Pancreas (tissue), 10 donors: Measurements from ENCODE around the gene HOXC12. TPM values are rescaled to one million over a fixed set of nuclear protein-coding genes. Genes with fewer than 3 reads are reported as not detected.

Experiments
- ATAC-seq, 4 donors: fragments of 200-7000 bp; cut with Tn5 transposase; one replicate each; pipeline versions ENCODE4 v1.8.0 to v1.9.1; 2020; ENCODE audit warnings: mild to moderate bottlenecking in 4 of 4, moderate library complexity in 4 of 4
- DNase-seq, 6 donors: peaks; one replicate each; pipeline ENCODE4 v3.0.0-alpha.2; 2020
- FAIRE-seq: peaks from 2 replicates; lab custom pipeline; 2012; peaks lifted over from hg19 to GRCh38; lab: Jason Lieb, UNC
- H3K27ac ChIP-seq, 4 donors: fragments of 200-600 bp; sonication (generic); 1 replicate in 3 of 4; 2 replicates in 1 of 4; pipeline versions ENCODE4 v1.5.0 to v1.8.0; 2020
- H3K27me3 ChIP-seq, 4 donors: fragments of 200-600 bp; one replicate each; pipeline ENCODE4 v1.8.0; 2021
- H3K36me3 ChIP-seq, 3 donors: fragments of 200-600 bp; sonication (generic) in 1 of 3; one replicate each; pipeline versions ENCODE4 v1.5.0 to v1.8.0; 2020 to 2021
- H3K4me1 ChIP-seq, 3 donors: fragments of 200-600 bp; one replicate each; pipeline ENCODE4 v1.8.0; 2021
- H3K4me3 ChIP-seq, 4 donors: fragments of 200-600 bp; sonication (generic) in 2 of 4; one replicate each; pipeline versions ENCODE4 v1.5.0 to v1.8.0; 2020 to 2021
- H3K9me3 ChIP-seq, 4 donors: fragments of 200-600 bp; one replicate each; pipeline ENCODE4 v1.8.0; 2021
- WGBS, 2 donors: extraction: QIAGEN DNeasy Blood & Tissue Kit; methylation state at CpG; one replicate each; pipeline ENCODE4 v1.1.7; 2013; 5-methylcytosine and 5-hydroxymethylcytosine counted together
- intact Hi-C, 3 donors: fragments of 100-400 bp; cut with DNase I; formaldehyde crosslinking; loops; one replicate each; pipeline versions ENCODE4 v1.11.1 to v1.14.2; 2022
- polyA plus RNA-seq, 2 donors: library from polyadenylated mRNA; stranded (reverse); fragments of 200-250 nt; gene quantifications; one replicate each; pipeline ENCODE4 v1.2.3, GENCODE V29; 2013
- total RNA-seq, 6 donors: library from RNA; stranded (reverse); fragmentation: NEBNext Ultra II Directional in 4 of 6; extraction: Animal tissue kit (Norgen Biotek cat#: 25700) in 4 of 6; gene quantifications; one replicate each; pipeline versions ENCODE4 v1.2.1 to v1.2.4, GENCODE V29; 2021 to 2023
- TF ChIP-seq, protein P1 (sequence below), 4 donors: fragments of 200-600 bp; sonication (generic) in 3 of 4; IDR thresholded peaks; one replicate each; pipeline versions ENCODE4 v1.5.0 to v1.8.0; 2021; ENCODE audit warnings: antibody characterized with exemption in 4 of 4
- donor health status: healthy with polysubstance abuse.
- donor health status: DM: no; HTN: no; CAD: no; lungs with moderate emphysema.
- donor health status: DM: no; HTN: no; CAD: no.
- donor health status: control.
- donor health status: control.
- donor health status: Bipolar disorder and iron deficiency.
- donor health status: DM: yes; HTN: yes; CAD: no.
- donor health status: DM: no; HTN: no; CAD: no.
- donor health status: DM: no; HTN: no; CAD: no.
- donor health status: DM: yes; HTN: yes; CAD: no.

The HOXC12 gene
- total and polyA plus RNA-seq, 8 donors, result not detected

DNA sequence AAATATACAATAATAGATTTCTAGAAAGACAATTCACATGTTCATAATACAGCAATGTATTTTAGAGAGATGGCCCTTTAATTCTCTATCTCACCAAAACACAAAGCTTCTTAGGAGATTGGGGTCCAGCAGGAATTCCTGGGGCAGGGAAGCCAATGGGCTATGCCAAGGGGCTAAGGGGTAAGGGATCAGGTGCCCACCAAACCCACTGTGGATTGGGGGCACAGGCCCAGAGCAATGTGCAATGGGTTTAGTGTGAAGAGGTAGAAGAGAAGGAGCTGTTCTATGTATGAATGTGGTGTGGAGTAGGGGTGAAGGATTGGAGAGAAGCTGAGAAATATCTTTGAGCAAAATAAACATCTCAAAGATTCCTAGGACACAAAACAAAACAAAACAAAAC, 13.5 kb upstream of the HOXC12 start:
- H3K4me1 ChIP-seq, result no peaks in the 10 kb centered on the region
- TF ChIP-seq, protein P1, sequence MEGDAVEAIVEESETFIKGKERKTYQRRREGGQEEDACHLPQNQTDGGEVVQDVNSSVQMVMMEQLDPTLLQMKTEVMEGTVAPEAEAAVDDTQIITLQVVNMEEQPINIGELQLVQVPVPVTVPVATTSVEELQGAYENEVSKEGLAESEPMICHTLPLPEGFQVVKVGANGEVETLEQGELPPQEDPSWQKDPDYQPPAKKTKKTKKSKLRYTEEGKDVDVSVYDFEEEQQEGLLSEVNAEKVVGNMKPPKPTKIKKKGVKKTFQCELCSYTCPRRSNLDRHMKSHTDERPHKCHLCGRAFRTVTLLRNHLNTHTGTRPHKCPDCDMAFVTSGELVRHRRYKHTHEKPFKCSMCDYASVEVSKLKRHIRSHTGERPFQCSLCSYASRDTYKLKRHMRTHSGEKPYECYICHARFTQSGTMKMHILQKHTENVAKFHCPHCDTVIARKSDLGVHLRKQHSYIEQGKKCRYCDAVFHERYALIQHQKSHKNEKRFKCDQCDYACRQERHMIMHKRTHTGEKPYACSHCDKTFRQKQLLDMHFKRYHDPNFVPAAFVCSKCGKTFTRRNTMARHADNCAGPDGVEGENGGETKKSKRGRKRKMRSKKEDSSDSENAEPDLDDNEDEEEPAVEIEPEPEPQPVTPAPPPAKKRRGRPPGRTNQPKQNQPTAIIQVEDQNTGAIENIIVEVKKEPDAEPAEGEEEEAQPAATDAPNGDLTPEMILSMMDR (IDR thresholded peaks at IDR 0.05), result no peak
- H3K9me3 ChIP-seq, result no peaks in the 10 kb centered on the region
- intact Hi-C loops, result no loop called here
- H3K4me3 ChIP-seq, result no peak overlapping the region
- no peak for ATAC-seq
- FAIRE-seq, result no peak
- no peak for DNase-seq
- no peak overlapping the region for H3K27ac ChIP-seq
- H3K27me3 ChIP-seq, result peaks cover 3 to 61% (median 28%) of the 10 kb centered on the region in 4 donors
- no peaks in the 10 kb centered on the region for H3K36me3 ChIP-seq

DNA sequence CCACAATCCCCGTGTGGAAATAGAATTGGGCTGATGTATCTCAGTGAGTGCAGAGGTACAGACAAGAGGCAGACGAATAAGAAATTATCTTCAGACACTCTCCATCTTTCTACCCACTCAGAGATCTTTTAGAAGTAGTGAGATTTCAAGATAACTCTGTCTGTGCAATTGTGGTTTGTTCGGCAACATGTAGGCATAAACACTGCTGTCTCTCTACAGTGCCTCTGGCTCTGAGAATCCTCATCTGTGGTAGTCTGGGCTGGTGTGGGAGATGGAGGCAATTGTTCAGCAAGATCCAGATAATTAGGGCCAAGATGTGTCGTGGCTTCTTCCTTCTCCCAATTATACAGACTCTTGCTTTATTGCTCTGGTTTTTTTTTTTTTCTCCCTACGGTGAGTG, 13.0 kb upstream of the HOXC12 start:
- FAIRE-seq (no peak), ATAC-seq (no peak), DNase-seq (no peak)
- Histone ChIP-seq H3K9me3 (no peaks in the 10 kb centered on the region), H3K27ac (no peak overlapping the region), H3K4me3 (no peak overlapping the region), H3K27me3 (peaks cover 3 to 61% (median 28%) of the 10 kb centered on the region in 4 donors), H3K36me3 (no peaks in the 10 kb centered on the region), H3K4me1 (no peaks in the 10 kb centered on the region)
- TF ChIP-seq, protein P1 (IDR thresholded peaks at IDR 0.05), result no peak
- intact Hi-C loops, result no loop called here
- WGBS, 2 donors, result 13 to 19% methylated on average over 5 of the region's 5 CpGs

DNA sequence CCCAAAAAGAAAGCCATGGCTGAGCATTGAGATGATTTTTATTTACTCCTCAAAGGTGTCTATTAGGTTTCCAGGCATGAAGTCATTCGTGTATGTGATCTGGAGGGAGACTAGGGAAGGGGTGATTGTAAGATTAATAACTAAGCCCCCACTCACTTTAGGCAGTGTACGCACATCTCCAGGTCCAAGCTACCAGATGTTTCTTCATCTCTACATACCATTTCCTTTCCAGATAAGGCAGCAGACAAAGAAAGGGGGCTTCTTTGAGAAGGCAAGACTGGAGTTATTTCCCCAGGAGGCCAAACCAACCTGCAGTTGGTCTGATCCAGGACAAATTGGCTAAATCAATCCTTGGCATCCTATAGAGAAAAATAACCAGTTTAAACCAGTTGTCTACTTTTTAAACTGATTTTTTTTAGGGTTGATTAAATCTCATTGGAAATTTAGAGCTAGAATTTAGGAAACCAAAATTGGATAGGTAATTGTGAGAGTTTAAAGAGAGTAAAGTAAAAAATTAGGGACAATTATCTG, 12.2 kb upstream of the HOXC12 start:
- Histone ChIP-seq H3K9me3 (no peaks in the 10 kb centered on the region), H3K27me3 (peaks cover 3 to 61% (median 28%) of the 10 kb centered on the region in 4 donors), H3K4me3 (no peak overlapping the region), H3K27ac (no peak overlapping the region), H3K4me1 (no peaks in the 10 kb centered on the region), H3K36me3 (no peaks in the 10 kb centered on the region)
- 11 to 21% methylated on average over 2 of the region's 2 CpGs for WGBS, 2 donors
- no peak for FAIRE-seq
- intact Hi-C loops, result no loop called here
- no peak for DNase-seq
- TF ChIP-seq, protein P1 (IDR thresholded peaks at IDR 0.05), result no peak
- no peak for ATAC-seq

DNA sequence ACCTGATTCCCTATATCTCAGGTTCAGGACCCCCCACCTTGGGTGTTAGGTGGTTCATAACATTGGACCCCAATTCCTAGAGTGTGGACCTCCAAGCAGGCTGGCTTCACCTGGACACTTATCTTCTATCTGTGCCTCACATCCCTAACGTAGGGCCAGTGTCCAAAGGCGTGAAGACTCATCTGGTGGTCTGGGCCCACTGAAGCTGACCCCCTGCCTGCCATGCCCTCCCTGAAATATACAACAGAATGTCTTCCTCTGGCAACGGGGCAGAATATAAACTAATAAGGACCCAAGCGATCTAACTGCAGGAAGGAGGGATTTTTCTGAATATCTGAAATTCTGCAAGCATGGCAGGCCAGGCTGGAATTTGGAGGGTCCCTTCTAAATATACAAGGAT, 10.5 kb upstream of the HOXC12 start:
- Histone ChIP-seq H3K27me3 (peaks cover 3 to 48% (median 19%) of the 10 kb centered on the region in 4 donors), H3K4me1 (no peaks in the 10 kb centered on the region), H3K27ac (no peak overlapping the region), H3K36me3 (no peaks in the 10 kb centered on the region), H3K4me3 (no peak overlapping the region), H3K9me3 (no peaks in the 10 kb centered on the region)
- ATAC-seq, result no peak
- no peak for DNase-seq
- no peak for FAIRE-seq
- TF ChIP-seq, protein P1 (IDR thresholded peaks at IDR 0.05), result no peak
- intact Hi-C loops, result no loop called here
- WGBS, 2 donors, result 12 to 14% methylated on average over 4 of the region's 4 CpGs

DNA sequence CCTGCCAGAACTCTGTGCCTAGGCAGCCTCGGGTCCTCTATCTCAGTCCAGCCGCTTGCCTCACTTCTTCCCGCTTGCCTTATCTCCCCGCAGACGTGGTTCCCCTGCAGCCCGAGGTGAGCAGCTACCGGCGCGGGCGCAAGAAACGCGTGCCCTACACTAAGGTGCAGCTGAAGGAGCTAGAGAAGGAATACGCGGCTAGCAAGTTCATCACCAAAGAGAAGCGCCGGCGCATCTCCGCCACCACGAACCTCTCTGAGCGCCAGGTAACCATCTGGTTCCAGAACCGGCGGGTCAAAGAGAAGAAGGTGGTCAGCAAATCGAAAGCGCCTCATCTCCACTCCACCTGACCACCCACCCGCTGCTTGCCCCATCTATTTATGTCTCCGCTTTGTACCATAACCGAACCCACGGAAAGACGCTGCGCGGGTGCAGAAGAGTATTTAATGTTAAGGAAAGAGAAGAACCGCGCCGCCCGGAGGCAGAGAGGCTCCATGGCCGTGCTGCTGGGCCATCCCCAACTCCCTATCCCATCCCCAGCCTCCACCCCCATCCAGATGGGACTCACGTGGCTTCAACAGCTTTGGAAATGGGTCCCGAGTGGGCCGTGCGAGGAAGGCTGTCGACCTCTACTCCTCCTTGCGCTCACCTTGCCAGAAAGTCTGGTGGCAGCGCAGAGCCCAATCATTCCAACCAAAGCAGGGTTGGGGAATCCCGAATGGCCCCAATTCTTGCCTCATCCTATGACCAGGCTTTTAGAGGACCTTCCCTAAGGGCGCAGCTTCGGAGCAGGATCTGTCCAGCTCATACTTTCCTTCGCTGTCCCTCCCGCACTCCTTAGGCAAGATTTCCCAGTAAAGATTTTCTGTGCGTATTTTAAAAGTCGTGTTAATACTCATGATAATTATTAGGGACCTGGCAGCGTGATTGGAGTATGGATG, 9.5 kb upstream of the HOXC12 start:
- ATAC-seq, result no peak
- H3K4me3 ChIP-seq, result no peak overlapping the region
- H3K9me3 ChIP-seq, result no peaks in the 10 kb centered on the region
- H3K27ac ChIP-seq, result no peak overlapping the region
- no peaks in the 10 kb centered on the region for H3K36me3 ChIP-seq
- WGBS, 2 donors, result 4 to 5% methylated on average over 51 of the region's 51 CpGs
- H3K4me1 ChIP-seq, result no peaks in the 10 kb centered on the region
- intact Hi-C loops, result no loop called here
- H3K27me3 ChIP-seq, result peaks cover 3 to 51% (median 18%) of the 10 kb centered on the region in 4 donors
- TF ChIP-seq, protein P1 (IDR thresholded peaks at IDR 0.05), result no peak
- FAIRE-seq, result no peak
- no peak for DNase-seq
